Heart left ventricle (tissue), 16 donors: ENCODE results near the gene FAM193B. TPM values are rescaled to one million over a fixed set of nuclear protein-coding genes. Genes with fewer than 3 reads are reported as not detected.

Experiments
- ATAC-seq, 4 donors: fragments of 200-7000 bp; cut with Tn5 transposase; one replicate each; pipeline ENCODE4 v1.9.1; 2020 to 2022; ENCODE audit warnings: moderate library complexity in 4 of 4, mild to moderate bottlenecking in 3 of 4, moderate number of reproducible peaks in 1 of 4
- DNase-seq, 5 donors: peaks; one replicate each; pipeline ENCODE4 v3.0.0-alpha.2; 2020
- H3K27ac ChIP-seq, 12 donors: fragments of 200-600 bp; sonication (generic) in 4 of 12; one replicate each; pipeline versions ENCODE4 v1.5.0 to v1.8.0; 2016 to 2022; ENCODE audit warnings: mild to moderate bottlenecking in 2 of 12
- H3K27me3 ChIP-seq, 9 donors: fragments of 200-600 bp; sonication (generic) in 2 of 9; one replicate each; pipeline versions ENCODE4 v1.5.1 to v1.8.0; 2016 to 2022; ENCODE audit warnings: mild to moderate bottlenecking in 3 of 9
- H3K36me3 ChIP-seq, 9 donors: fragments of 200-600 bp; sonication (generic) in 2 of 9; one replicate each; pipeline versions ENCODE4 v1.5.0 to v1.8.0; 2018 to 2022; ENCODE audit warnings: mild to moderate bottlenecking in 2 of 9
- H3K4me1 ChIP-seq, 12 donors: fragments of 200-600 bp; sonication (generic) in 4 of 12; one replicate each; pipeline versions ENCODE4 v1.5.0 to v1.8.0; 2016 to 2022; ENCODE audit warnings: mild to moderate bottlenecking in 3 of 12
- H3K4me3 ChIP-seq, 12 donors: fragments of 200-600 bp; sonication (generic) in 4 of 12; one replicate each; pipeline versions ENCODE4 v1.5.0 to v1.8.0; 2017 to 2022; ENCODE audit warnings: mild to moderate bottlenecking in 9 of 12, moderate library complexity in 4 of 12
- H3K9me3 ChIP-seq, 12 donors: fragments of 200-600 bp; sonication (generic) in 4 of 12; one replicate each; pipeline versions ENCODE4 v1.5.0 to v1.8.0; 2016 to 2022; ENCODE audit warnings: mild to moderate bottlenecking in 1 of 12
- CTCF ChIP-seq, 12 donors: fragments of 200-600 bp; sonication (generic) in 4 of 12; IDR thresholded peaks; one replicate each; pipeline versions ENCODE4 v1.5.0 to v1.8.0; 2018 to 2022; ENCODE audit warnings: antibody characterized with exemption in 12 of 12, mild to moderate bottlenecking in 5 of 12
- POLR2A ChIP-seq, 2 donors: fragments of 450-650 bp; IDR thresholded peaks; one replicate each; pipeline ENCODE4 v1.6.1; 2017; ENCODE audit warnings: antibody characterized with exemption in 2 of 2, mild to moderate bottlenecking in 2 of 2, moderate library complexity in 2 of 2
- WGBS, 4 donors: extraction: QIAGEN DNeasy Blood & Tissue Kit in 2 of 4; methylation state at CpG; one replicate each; pipeline versions ENCODE4 v1.1.5 to v1.1.7; 2013 to 2018; 5-methylcytosine and 5-hydroxymethylcytosine counted together
- intact Hi-C, 10 donors: fragments of 100-400 bp; cut with DNase I; formaldehyde crosslinking; loops; one replicate each; pipeline versions ENCODE4 v1.11.1 to v1.14.2; 2022
- polyA plus RNA-seq, 2 donors: library from polyadenylated mRNA; stranded (reverse); fragments of 200-250 nt; gene quantifications; one replicate each; pipeline ENCODE4 v1.2.3, GENCODE V29; 2013
- total RNA-seq, 9 donors: library from RNA; depleted of rRNA in 2 of 9; stranded (reverse); fragments of >200 nt in 2 of 9; fragmentation: NEBNext Ultra II Directional in 3 of 9; extraction: Animal tissue kit (Norgen Biotek cat#: 25700) in 3 of 9; gene quantifications; one replicate each; pipeline versions ENCODE4 v1.1.0 to v1.2.4, GENCODE V29; 2016 to 2023
- donor health status: ischemic (EF 13 %, LVEDD 7.1; RV severe dilation, severe dysfunction).
- donor health status: healthy with polysubstance abuse.
- donor health status: DM: no; HTN: yes; CAD: no.
- donor health status: DM: no; HTN: no; CAD: no.
- donor health status: ischemic (EF 25% LVEDD 6.9; RV normal size, moderate dysfunction).
- donor health status: ischemic (EF 25% LVEDD 5.7; RV mildly dilated, moderate dysfunction).
- donor health status: healthy.
- donor health status: DM: yes; HTN: yes; CAD: no.
- donor health status: ischemic (EF 35%, LVEDD 5.7; RV mildly dilated, moderate dysfunction).
- donor health status: nonischemic (EF 11% LVEDD 7.7; RV severe dilation, severe dysfunction).
- donor health status: DM: yes; HTN: yes; CAD: no.
- donor health status: PGD.
- donor health status: ischemic (EF 29% LVEDD 5.4; RV normal size, mild dysfunction).
- donor health status: nonischemic (EF 23%, LVEDD 6.1; RV moderate dilation, normal function).

FAM193B gene
- total and polyA plus RNA-seq, 11 donors, result 13.1 to 58.9 (median 20.2) TPM

DNA sequence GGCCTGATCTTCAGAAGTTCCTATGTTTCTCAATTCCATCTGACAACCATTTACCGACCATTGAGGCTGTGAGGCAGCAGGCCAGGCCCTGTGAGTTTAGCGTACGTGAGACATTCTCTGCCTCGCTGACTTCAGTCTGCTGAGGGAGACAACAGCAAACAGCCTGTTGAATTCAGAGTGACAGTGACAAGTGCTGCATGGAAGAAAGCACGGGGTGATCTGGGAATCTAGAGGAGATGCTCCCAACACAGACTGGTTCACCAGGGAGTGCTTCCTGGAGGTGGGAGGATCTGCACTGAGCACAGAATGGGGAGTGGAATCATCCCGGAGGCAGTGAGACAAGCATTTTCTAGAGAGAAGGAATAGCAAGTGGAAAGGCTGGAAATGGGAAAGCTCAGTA is 27.6 kb downstream of the FAM193B start:
- ATAC-seq (no peak), DNase-seq (peak in 2 of 5 donors; percentile 2 to 9)
- H3K9me3 ChIP-seq, result no peaks in the 10 kb centered on the region
- TF ChIP-seq POLR2A (IDR thresholded peaks at IDR 0.05), result no peak
- TF ChIP-seq CTCF (IDR thresholded peaks at IDR 0.05), result no peak
- peaks cover 0 to 22% (median 0%) of the 10 kb centered on the region in 12 donors for H3K4me1 ChIP-seq
- no peak overlapping the region for H3K4me3 ChIP-seq
- H3K27me3 ChIP-seq, result no peaks in the 10 kb centered on the region
- H3K36me3 ChIP-seq, result peaks cover 0 to 100% (median 95%) of the 10 kb centered on the region in 9 donors
- H3K27ac ChIP-seq, result no peak overlapping the region
- 88 to 92% (median 90%) methylated on average over 6 of the region's 6 CpGs for WGBS, 4 donors
- intact Hi-C loops, result no loop called here

GRCh38 chr5:177526191-177526590 is 28.2 kb downstream of the FAM193B start:
- TF ChIP-seq CTCF (IDR thresholded peaks at IDR 0.05), result no peak
- TF ChIP-seq POLR2A (IDR thresholded peaks at IDR 0.05), result no peak
- DNase-seq (peak in 2 of 5 donors; percentile 2 to 10), ATAC-seq (no peak)
- H3K9me3 ChIP-seq, result no peaks in the 10 kb centered on the region
- peaks cover 0 to 100% (median 95%) of the 10 kb centered on the region in 9 donors for H3K36me3 ChIP-seq
- H3K27me3 ChIP-seq, result no peaks in the 10 kb centered on the region
- peaks cover 0 to 21% (median 0%) of the 10 kb centered on the region in 12 donors for H3K4me1 ChIP-seq
- WGBS, 4 donors, result 87 to 96% (median 89%) methylated on average over 4 of the region's 4 CpGs
- no peak overlapping the region for H3K27ac ChIP-seq
- H3K4me3 ChIP-seq, result no peak overlapping the region
- intact Hi-C loops, result no loop called here

DNA sequence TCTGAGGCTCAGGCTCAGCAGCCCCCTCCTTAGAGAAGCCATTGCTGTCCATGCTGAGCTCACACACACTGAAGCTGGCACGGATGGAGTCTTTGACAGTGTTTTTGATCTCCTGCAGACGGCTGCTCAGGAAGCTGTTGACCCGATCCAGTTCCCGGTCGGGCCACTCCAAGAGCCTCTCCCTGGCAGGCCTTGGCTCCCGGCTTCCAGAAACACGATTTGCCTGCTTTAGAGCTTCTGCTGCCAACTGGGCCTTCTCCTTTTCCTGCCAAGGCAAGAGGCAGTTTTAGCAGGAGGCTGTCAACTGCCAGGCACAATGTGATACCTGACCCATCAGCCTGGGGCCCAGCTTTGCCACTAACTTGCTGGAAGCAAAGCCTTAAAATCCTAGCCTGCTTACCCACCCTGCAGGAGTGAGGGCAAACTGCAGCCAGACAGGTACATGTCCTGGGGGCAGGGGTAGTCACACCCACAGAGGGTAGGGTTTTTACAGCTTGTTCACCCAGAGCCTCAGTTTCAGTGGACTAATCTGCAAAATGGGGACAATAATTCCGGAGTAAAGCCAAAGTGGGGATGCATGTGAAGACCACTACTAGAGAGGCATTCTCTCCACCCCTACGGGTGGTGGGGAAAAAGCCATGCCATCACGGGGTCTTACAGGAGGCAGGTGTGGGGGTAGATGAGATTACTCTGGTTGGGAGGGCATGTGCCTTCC is 29.3 kb downstream of the FAM193B start:
- Histone ChIP-seq H3K4me3 (no peak overlapping the region), H3K9me3 (no peaks in the 10 kb centered on the region), H3K36me3 (peaks cover 0 to 100% (median 95%) of the 10 kb centered on the region in 9 donors), H3K4me1 (peaks cover 0 to 14% (median 0%) of the 10 kb centered on the region in 12 donors), H3K27ac (peak overlapping the region in 3 of 12 donors; percentile 5 to 50 (median 41)), H3K27me3 (no peaks in the 10 kb centered on the region)
- 62 to 80% (median 69%) methylated on average over 10 of the region's 10 CpGs for WGBS, 4 donors
- intact Hi-C loops, result no loop called here
- TF ChIP-seq POLR2A (IDR thresholded peaks at IDR 0.05) (no peak), CTCF (IDR thresholded peaks at IDR 0.05) (no peak)
- peak in 3 of 4 donors; percentile 55 to 73 (median 68) for ATAC-seq
- DNase-seq, result peak in 2 of 5 donors; percentile 63 to 65

DNA sequence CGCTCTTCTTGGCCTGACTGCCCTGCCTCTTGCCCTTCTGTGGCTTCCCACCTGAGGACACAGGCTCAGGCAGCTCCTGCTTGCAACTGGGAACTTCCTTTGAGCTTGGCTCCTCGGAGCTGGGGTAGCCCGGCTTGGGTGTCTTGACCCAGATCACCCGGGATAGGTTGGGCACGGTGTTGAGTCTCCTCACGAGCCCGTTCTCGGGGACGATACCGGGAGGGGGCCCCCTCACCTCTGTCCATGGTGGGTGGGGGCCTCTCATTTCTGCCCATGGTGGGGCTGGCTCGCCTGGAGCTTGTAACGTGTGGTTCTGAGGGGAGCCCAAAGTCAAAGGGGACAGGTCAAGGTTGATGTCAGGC is 29.8 kb downstream of the FAM193B start:
- ATAC-seq, result peak in 3 of 4 donors; percentile 2 to 11 (median 8)
- H3K36me3 ChIP-seq, result peaks cover 2 to 100% (median 95%) of the 10 kb centered on the region in 9 donors
- no peak overlapping the region for H3K4me3 ChIP-seq
- no peaks in the 10 kb centered on the region for H3K9me3 ChIP-seq
- no peak for TF ChIP-seq CTCF (IDR thresholded peaks at IDR 0.05)
- TF ChIP-seq POLR2A (IDR thresholded peaks at IDR 0.05), result no peak
- WGBS, 4 donors, result 88 to 95% (median 94%) methylated on average over 9 to 12 of the region's 12 CpGs
- no peak for DNase-seq
- H3K4me1 ChIP-seq, result peaks cover 0 to 14% (median 0%) of the 10 kb centered on the region in 12 donors
- H3K27me3 ChIP-seq, result no peaks in the 10 kb centered on the region
- intact Hi-C loops, result no loop called here
- H3K27ac ChIP-seq, result peak overlapping the region in 2 of 12 donors; percentile 41 to 50
